GM12801 (cell line): ENCODE results near the gene WDR72.

Experiments
- CTCF ChIP-seq: IDR thresholded peaks from one replicate; pipeline ENCODE4 v1.5.1; 2011; ENCODE audit warnings: control low read depth; ENCODE audit not compliant: insufficient read length; ENCODE audit errors: extremely low read depth

WDR72 gene

GRCh38 chr15:53548236-53548635 lies 211.2 kb downstream of the WDR72 start:
- no peak for TF ChIP-seq CTCF

GRCh38 chr15:53539878-53540277 lies 219.6 kb downstream of the WDR72 start:
- TF ChIP-seq CTCF = no peak

- TF ChIP-seq CTCF = no peak
Measured at GRCh38 chr15:53536479-53537120, 222.9 kb downstream of the WDR72 start.

- TF ChIP-seq CTCF = no peak
Measured at GRCh38 chr15:53535886-53536285, 223.6 kb downstream of the WDR72 start.

- TF ChIP-seq CTCF = no peak
Measured at GRCh38 chr15:53534105-53534839, 225.2 kb downstream of the WDR72 start.

GRCh38 chr15:53530761-53531160 lies 228.7 kb downstream of the WDR72 start:
- TF ChIP-seq CTCF = no peak

- no peak for TF ChIP-seq CTCF
Measured at GRCh38 chr15:53527996-53528395, 231.5 kb downstream of the WDR72 start.
